Activated B cell treated with CpG ODN at 0.5 μM for 24 hours (primary cell): Measurements from ENCODE around the gene PHF23. TPM values are rescaled to one million over a fixed set of nuclear protein-coding genes. Genes with fewer than 3 reads are reported as not detected.

Experiments
- ATAC-seq: fragments of 200-7000 bp; cut with Tn5 transposase; one replicate; pipeline ENCODE4 v1.10.0; 2021; ENCODE audit warnings: low read depth, mild to moderate bottlenecking, moderate library complexity
- CTCF ChIA-PET: fragments of 350-600 bp; sonication (Branson Sonifier 250); formaldehyde crosslinking; loops from one replicate; lab custom pipeline; 2021; ENCODE audit warnings: antibody characterized with exemption; lab: Charles Lee
- POLR2A ChIA-PET: fragments of 350-600 bp; sonication (Branson Sonifier 250); formaldehyde crosslinking; loops from one replicate; lab custom pipeline; 2021; ENCODE audit warnings: antibody characterized with exemption; lab: Charles Lee
- DNase-seq: peaks from one replicate; pipeline ENCODE4 v3.0.0; 2022
- H3K27ac Mint-ChIP-seq: one replicate; pipeline ENCODE4 v1.8.0; 2020; ENCODE audit warnings: mixed read lengths
- H3K27me3 Mint-ChIP-seq: one replicate; pipeline ENCODE4 v1.8.0; 2021; ENCODE audit warnings: mixed read lengths
- H3K36me3 Mint-ChIP-seq: one replicate; pipeline ENCODE4 v1.8.0; 2021; ENCODE audit warnings: low read depth, mixed read lengths
- H3K4me1 Mint-ChIP-seq: one replicate; pipeline ENCODE4 v1.8.0; 2021; ENCODE audit warnings: mixed read lengths
- H3K4me3 Mint-ChIP-seq: one replicate; pipeline ENCODE4 v1.8.0; 2020; ENCODE audit warnings: mild to moderate bottlenecking, mixed read lengths
- H3K9me3 Mint-ChIP-seq: one replicate; pipeline ENCODE4 v1.8.0; 2020; ENCODE audit warnings: mixed read lengths
- CTCF ChIP-seq: fragments of 200-600 bp; IDR thresholded peaks from one replicate; pipeline ENCODE4 v1.8.0; 2022; ENCODE audit warnings: antibody characterized with exemption, mild to moderate bottlenecking
- intact Hi-C: fragments of 100-400 bp; cut with micrococcal nuclease; formaldehyde crosslinking; loops from one replicate; pipeline ENCODE4 v1.15.1; 2024
- total RNA-seq: library from RNA; stranded (reverse); gene quantifications from 2 replicates; pipeline ENCODE4 v1.2.3, GENCODE V29; 2022

PHF23 gene
- total RNA-seq, 1 donor from 2014 or later: 46.6 TPM

- intact Hi-C loops: loop anchor here (5.0 kb wide), 1 partner anchor 450 kb away; the partner anchor contains the start of genes TP53 and WRAP53
- Mint-ChIP-seq H3K4me1 (peaks cover 71% of the 10 kb centered on the region), H3K27ac (peak overlapping the region; percentile 90), H3K9me3 (no peaks in the 10 kb centered on the region), H3K36me3 (peaks cover 64% of the 10 kb centered on the region), H3K4me3 (peak overlapping the region; percentile 99), H3K27me3 (no peaks in the 10 kb centered on the region)
- DNase-seq (no peak), ATAC-seq (no peak)
- no peak for TF ChIP-seq CTCF
- ChIA-PET CTCF (no interaction called here), POLR2A (interaction anchor here (0.6 to 15.0 kb wide), 14 partner anchors 13 to 936 kb away, joined by 3 to 245 read pairs (median 6); partner anchors contain the start of genes ACADVL, ACAP1, CTDNEP1 and DLG4)
These were observed 1.9 kb downstream of the PHF23 start for GRCh38 chr17:7237266-7237760.

GRCh38 chr17:7236808-7237207, 2.4 kb downstream of the PHF23 start:
- Mint-ChIP-seq H3K27ac (peak overlapping the region; percentile 90), H3K9me3 (no peaks in the 10 kb centered on the region), H3K36me3 (peaks cover 60% of the 10 kb centered on the region), H3K27me3 (no peaks in the 10 kb centered on the region), H3K4me3 (peak overlapping the region; percentile 99), H3K4me1 (peaks cover 71% of the 10 kb centered on the region)
- POLR2A ChIA-PET: interaction anchor here (0.8 to 15.0 kb wide), 5 partner anchors 13 to 936 kb away, joined by 3 to 245 read pairs (median 4); partner anchors contain the start of genes ACADVL, CTDNEP1, DLG4 and ELP5
- ATAC-seq (no peak), DNase-seq (no peak)
- no peak for TF ChIP-seq CTCF
- CTCF ChIA-PET: no interaction called here
- intact Hi-C loops: loop anchor here (5.0 kb wide), 1 partner anchor 450 kb away; the partner anchor contains the start of genes TP53 and WRAP53

GRCh38 chr17:7235693-7236665, 3.3 kb downstream of the PHF23 start:
- no peak for DNase-seq
- no peak for ATAC-seq
- TF ChIP-seq CTCF: no peak
- Mint-ChIP-seq H3K36me3 (peaks cover 54% of the 10 kb centered on the region), H3K27me3 (no peaks in the 10 kb centered on the region), H3K4me3 (peak overlapping the region; percentile 86), H3K4me1 (peaks cover 65% of the 10 kb centered on the region), H3K9me3 (no peaks in the 10 kb centered on the region), H3K27ac (peak overlapping the region; percentile 88)
- intact Hi-C loops: loop anchor here (5.0 kb wide), 1 partner anchor 451 kb away; the partner anchor contains the start of genes TP53 and WRAP53
- POLR2A ChIA-PET: interaction anchor here (0.5 to 15.0 kb wide), 4 partner anchors 14 to 70 kb away, joined by 4 to 245 read pairs (median 70); partner anchors contain the start of genes ACADVL, CTDNEP1, DLG4 and ELP5
- CTCF ChIA-PET: no interaction called here

- TF ChIP-seq CTCF: no peak
- ChIA-PET CTCF (interaction anchor here (1.1 kb wide), 1 partner anchor 14 kb away, joined by 4 read pairs; no protein-coding TSS in a partner anchor), POLR2A (interaction anchor here (0.5 to 15.0 kb wide), 14 partner anchors 9 to 1090 kb away, joined by 3 to 245 read pairs (median 5); partner anchors contain the start of genes ACADVL, ACAP1, CTDNEP1 and DLG4)
- peak within 1 kb of the TSS; percentile 86 for H3K4me3 Mint-ChIP-seq
- peaks cover 51% of the 10 kb centered on the region for H3K4me1 Mint-ChIP-seq
- intact Hi-C loops: loop anchor here (1.0 kb wide), 3 partner anchors 14 to 29 kb away; no protein-coding TSS in a partner anchor
- no peaks in the 10 kb centered on the region for H3K27me3 Mint-ChIP-seq
- ATAC-seq (peak; percentile 47), DNase-seq (peak; percentile 93)
- peak within 1 kb of the TSS; percentile 88 for H3K27ac Mint-ChIP-seq
- no peaks in the 10 kb centered on the region for H3K9me3 Mint-ChIP-seq
- H3K36me3 Mint-ChIP-seq: peaks cover 54% of the 10 kb centered on the region
These were observed 4.9 kb downstream of the PHF23 start, which contains the start of gene DVL2 for GRCh38 chr17:7234083-7234951. Gene DVL2, minus strand, starts transcription at chr17:7234517. Its CDS starts 255 bp downstream, at chr17:7234262.
